Stomach (tissue), 9 donors: ENCODE results near the gene ZDHHC3. TPM values are rescaled to one million over a fixed set of nuclear protein-coding genes. Genes with fewer than 3 reads are reported as not detected.

Experiments used
- DNase-seq, 2 donors: peaks; one replicate each; pipeline versions ENCODE4 v3.0.0 to v3.0.0-alpha.2; 2013 to 2019
- H3K27ac ChIP-seq, 5 donors: fragments of 200-600 bp in 4 of 5; sonication (generic) in 4 of 5; one replicate each; pipeline ENCODE4 v1.5.1; 2013 to 2019; ENCODE audit warnings: mild to moderate bottlenecking in 1 of 5, moderate library complexity in 1 of 5
- H3K27me3 ChIP-seq, 3 donors: fragments of 200-600 bp; sonication (generic); one replicate each; pipeline ENCODE4 v1.5.1; 2017 to 2019; ENCODE audit warnings: mixed run types in 1 of 3
- H3K36me3 ChIP-seq, 4 donors: fragments of 200-600 bp; sonication (generic); 1 replicate in 3 of 4; 2 replicates in 1 of 4; pipeline ENCODE4 v1.5.1; 2016 to 2019
- H3K4me1 ChIP-seq, 4 donors: fragments of 200-600 bp; sonication (generic); one replicate each; pipeline ENCODE4 v1.5.1; 2016 to 2019
- H3K4me3 ChIP-seq, 4 donors: fragments of 200-600 bp; sonication (generic) in 3 of 4; one replicate each; pipeline ENCODE4 v1.5.1; 2016 to 2019; ENCODE audit warnings: mild to moderate bottlenecking in 1 of 4
- H3K9me3 ChIP-seq, 4 donors: fragments of 200-600 bp; sonication (generic); one replicate each; pipeline ENCODE4 v1.5.1; 2016 to 2019
- CTCF ChIP-seq, 7 experiments: fragments of 450-650 bp in 4 of 7; fragments of 200-600 bp in 3 of 7; sonication (generic) in 3 of 7; IDR thresholded peaks; one replicate each; pipeline ENCODE4 v1.5.1; 2016 to 2019; ENCODE audit warnings: antibody characterized with exemption in 7 of 7, control low read depth in 2 of 7, mild to moderate bottlenecking in 1 of 7
- EP300 ChIP-seq: sonication (generic); formaldehyde crosslinking; IDR thresholded peaks from one replicate; pipeline ENCODE4 v1.6.1; 2017; ENCODE audit warnings: antibody characterized with exemption
- POLR2A ChIP-seq, 4 donors: fragments of 450-650 bp; IDR thresholded peaks; one replicate each; pipeline ENCODE4 v1.6.1; 2016; ENCODE audit warnings: antibody characterized with exemption in 4 of 4, control low read depth in 2 of 4, mild to moderate bottlenecking in 1 of 4, moderate library complexity in 1 of 4
- POLR2AphosphoS5 ChIP-seq, 3 donors: sonication (generic); formaldehyde crosslinking; IDR thresholded peaks; one replicate each; pipeline ENCODE4 v1.6.1; 2016; ENCODE audit warnings: antibody characterized with exemption in 3 of 3
- WGBS, 5 donors: extraction: QIAGEN DNeasy Blood & Tissue Kit in 3 of 5; methylation state at CpG; one replicate each; pipeline versions ENCODE4 v1.1.5 to v1.1.7; 2013 to 2018; 5-methylcytosine and 5-hydroxymethylcytosine counted together
- intact Hi-C: fragments of 100-400 bp; cut with DNase I; formaldehyde crosslinking; loops from one replicate; pipeline ENCODE4 v1.15.1; 2023; ENCODE audit warnings: low total_unique reads
- polyA plus RNA-seq, 3 donors: library from polyadenylated mRNA; stranded (reverse); fragments of 200-250 nt; gene quantifications; one replicate each; pipeline ENCODE4 v1.2.3, GENCODE V29; 2013
- total RNA-seq, 5 donors: library from RNA; depleted of rRNA; stranded (reverse); fragments of >200 nt; gene quantifications; one replicate each; pipeline versions ENCODE4 v1.1.0 to v1.2.3, GENCODE V29; 2014 to 2016
- donor health status: healthy with polysubstance abuse.
- donor health status: Bipolar disorder and iron deficiency.
- donor health status: healthy.

ZDHHC3 gene
- total and polyA plus RNA-seq, 8 donors: 29.8 to 140 (median 77.6) TPM

- TF ChIP-seq POLR2A (IDR thresholded peaks at IDR 0.05) (no peak), EP300 (no peak), POLR2AphosphoS5 (IDR thresholded peaks at IDR 0.05) (no peak), CTCF (IDR thresholded peaks at IDR 0.05) (no peak)
- Histone ChIP-seq H3K4me1 (peaks cover 0 to 10% (median 0%) of the 10 kb centered on the region in 4 donors), H3K36me3 (peaks cover 18 to 92% (median 89%) of the 10 kb centered on the region in 4 donors), H3K4me3 (no peak overlapping the region), H3K27me3 (no peaks in the 10 kb centered on the region), H3K27ac (no peak overlapping the region), H3K9me3 (no peaks in the 10 kb centered on the region)
- DNase-seq: no peak
- intact Hi-C loops: no loop called here
- WGBS, 5 donors: 89 to 100% (median 93%) methylated on average over 3 of the region's 3 CpGs
Measured at GRCh38 chr3:45002720-45003119, 26.7 kb upstream of the ZDHHC3 start.

GRCh38 chr3:45002139-45002660 is 26.2 kb upstream of the ZDHHC3 start:
- Histone ChIP-seq H3K27ac (no peak overlapping the region), H3K27me3 (no peaks in the 10 kb centered on the region), H3K36me3 (peaks cover 16 to 92% (median 89%) of the 10 kb centered on the region in 4 donors), H3K4me1 (peaks cover 0 to 10% (median 0%) of the 10 kb centered on the region in 4 donors), H3K4me3 (no peak overlapping the region), H3K9me3 (no peaks in the 10 kb centered on the region)
- intact Hi-C loops: no loop called here
- no peak for DNase-seq
- 73 to 87% (median 82%) methylated on average over 2 of the region's 2 CpGs for WGBS, 5 donors
- TF ChIP-seq POLR2AphosphoS5 (IDR thresholded peaks at IDR 0.05): no peak
- TF ChIP-seq EP300: no peak
- TF ChIP-seq POLR2A (IDR thresholded peaks at IDR 0.05): no peak
- TF ChIP-seq CTCF (IDR thresholded peaks at IDR 0.05): no peak

- peaks cover 12 to 92% (median 89%) of the 10 kb centered on the region in 4 donors for H3K36me3 ChIP-seq
- intact Hi-C loops: no loop called here
- no peak for TF ChIP-seq EP300
- peak in 1 of 7 experiments; percentile 6 for TF ChIP-seq CTCF (IDR thresholded peaks at IDR 0.05)
- no peak for DNase-seq
- H3K9me3 ChIP-seq: no peaks in the 10 kb centered on the region
- no peaks in the 10 kb centered on the region for H3K27me3 ChIP-seq
- peaks cover 0 to 10% (median 0%) of the 10 kb centered on the region in 4 donors for H3K4me1 ChIP-seq
- WGBS, 5 donors: 96 to 99% (median 97%) methylated on average over 3 of the region's 3 CpGs
- no peak overlapping the region for H3K27ac ChIP-seq
- no peak overlapping the region for H3K4me3 ChIP-seq
Measured at GRCh38 chr3:45001738-45002137, 25.8 kb upstream of the ZDHHC3 start.

- Histone ChIP-seq H3K9me3 (no peaks in the 10 kb centered on the region), H3K4me3 (no peak overlapping the region), H3K36me3 (peaks cover 10 to 93% (median 88%) of the 10 kb centered on the region in 4 donors), H3K27me3 (no peaks in the 10 kb centered on the region), H3K4me1 (peaks cover 2 to 20% (median 4%) of the 10 kb centered on the region in 4 donors), H3K27ac (no peak overlapping the region)
- WGBS, 5 donors: 83 to 95% (median 89%) methylated on average over 3 to 4 of the region's 4 CpGs
- DNase-seq: no peak
- intact Hi-C loops: no loop called here
- TF ChIP-seq CTCF (IDR thresholded peaks at IDR 0.05): no peak
- no peak for TF ChIP-seq POLR2A (IDR thresholded peaks at IDR 0.05)
- TF ChIP-seq EP300: no peak
- no peak for TF ChIP-seq POLR2AphosphoS5 (IDR thresholded peaks at IDR 0.05)
Measured at GRCh38 chr3:45000823-45001222, 24.8 kb upstream of the ZDHHC3 start.
